ENCODE data around the gene TTF1. TPM values are rescaled to one million over a fixed set of nuclear protein-coding genes. Genes with fewer than 3 reads are reported as not detected.
"Not testable (repeated sequence)": the region's sequence is repeated elsewhere in the genome, so short reads cannot be mapped to it uniquely, and the experiment has no call there.

Gene TTF1
- total RNA-seq, 1 donor from 2014 or later: 8.9 TPM

DNA sequence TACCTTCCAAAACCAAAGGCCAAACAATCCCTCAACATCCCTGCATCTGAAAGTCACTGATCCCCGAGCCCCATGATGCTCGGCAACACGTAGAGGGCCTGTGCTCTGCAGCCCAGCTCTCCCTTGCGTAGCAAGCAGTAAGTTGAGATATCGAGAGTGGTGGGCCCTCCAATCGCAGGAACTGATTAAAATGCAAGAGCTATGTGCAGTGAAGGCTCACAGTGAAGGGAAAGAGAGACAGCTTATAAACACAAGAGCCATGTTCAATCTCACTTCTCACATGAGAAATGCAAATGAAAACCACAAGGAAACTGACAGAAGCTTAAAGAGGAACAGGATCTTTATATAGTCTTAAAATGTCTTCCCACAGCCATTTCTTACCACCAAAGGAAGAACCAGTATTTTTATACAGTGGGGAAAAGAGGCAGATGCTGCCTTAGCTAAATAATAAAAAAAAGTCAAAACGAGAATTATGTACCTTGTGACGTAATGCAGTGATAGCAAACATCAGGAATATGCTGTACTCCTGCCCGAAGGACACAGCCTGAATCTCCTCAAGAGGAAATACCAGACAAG is 24.6 kb downstream of the TTF1 start:
- Mint-ChIP-seq H3K27ac (ENCODE audit: unreplicated experiment) (no peak overlapping the region), H3K27me3 (ENCODE audit: low read depth) (no peaks in the 10 kb centered on the region), H3K36me3 (ENCODE audit: low read depth) (peaks cover 21% of the 10 kb centered on the region)

DNA sequence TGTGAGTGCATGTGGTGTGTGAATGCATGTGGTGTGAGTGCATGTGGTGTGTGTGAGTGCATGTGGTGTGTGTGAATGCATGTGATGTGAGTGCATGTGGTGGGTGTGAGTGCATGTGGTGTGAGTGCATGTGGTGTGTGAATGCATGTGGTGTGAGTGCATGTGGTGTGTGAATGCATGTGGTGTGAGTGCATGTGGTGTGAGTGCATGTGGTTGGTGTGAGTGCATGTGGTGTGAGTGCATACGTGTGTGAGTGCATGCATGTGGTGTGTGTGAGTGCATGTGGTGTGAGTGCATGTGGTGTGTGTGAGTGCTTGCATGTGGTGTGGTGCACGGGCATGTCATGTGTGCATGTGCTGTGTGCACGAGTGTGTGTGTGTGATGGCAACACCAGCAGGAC is 28.2 kb downstream of the TTF1 start:
- not testable (repeated sequence) for H3K27ac Mint-ChIP-seq (ENCODE audit: unreplicated experiment); H3K27me3 Mint-ChIP-seq (ENCODE audit: low read depth); DNase-seq (ENCODE audit: low spot score); H3K9me3 Mint-ChIP-seq (ENCODE audit: low read depth); H3K4me1 Mint-ChIP-seq (ENCODE audit: low read depth); H3K4me3 Mint-ChIP-seq (ENCODE audit: unreplicated experiment)
- H3K36me3 Mint-ChIP-seq (ENCODE audit: low read depth): peaks cover 12% of the 10 kb centered on the region

More for the DNA sequence above, 24.6 kb downstream of the TTF1 start:
- Mint-ChIP-seq H3K9me3 (ENCODE audit: low read depth) (no peaks in the 10 kb centered on the region), H3K4me1 (ENCODE audit: low read depth) (no peaks in the 10 kb centered on the region), H3K4me3 (ENCODE audit: unreplicated experiment) (no peak overlapping the region)
- DNase-seq (ENCODE audit: low spot score): no peak
- TF ChIP-seq, protein P1, sequence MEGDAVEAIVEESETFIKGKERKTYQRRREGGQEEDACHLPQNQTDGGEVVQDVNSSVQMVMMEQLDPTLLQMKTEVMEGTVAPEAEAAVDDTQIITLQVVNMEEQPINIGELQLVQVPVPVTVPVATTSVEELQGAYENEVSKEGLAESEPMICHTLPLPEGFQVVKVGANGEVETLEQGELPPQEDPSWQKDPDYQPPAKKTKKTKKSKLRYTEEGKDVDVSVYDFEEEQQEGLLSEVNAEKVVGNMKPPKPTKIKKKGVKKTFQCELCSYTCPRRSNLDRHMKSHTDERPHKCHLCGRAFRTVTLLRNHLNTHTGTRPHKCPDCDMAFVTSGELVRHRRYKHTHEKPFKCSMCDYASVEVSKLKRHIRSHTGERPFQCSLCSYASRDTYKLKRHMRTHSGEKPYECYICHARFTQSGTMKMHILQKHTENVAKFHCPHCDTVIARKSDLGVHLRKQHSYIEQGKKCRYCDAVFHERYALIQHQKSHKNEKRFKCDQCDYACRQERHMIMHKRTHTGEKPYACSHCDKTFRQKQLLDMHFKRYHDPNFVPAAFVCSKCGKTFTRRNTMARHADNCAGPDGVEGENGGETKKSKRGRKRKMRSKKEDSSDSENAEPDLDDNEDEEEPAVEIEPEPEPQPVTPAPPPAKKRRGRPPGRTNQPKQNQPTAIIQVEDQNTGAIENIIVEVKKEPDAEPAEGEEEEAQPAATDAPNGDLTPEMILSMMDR (IDR thresholded peaks at IDR 0.05): no peak

DNA sequence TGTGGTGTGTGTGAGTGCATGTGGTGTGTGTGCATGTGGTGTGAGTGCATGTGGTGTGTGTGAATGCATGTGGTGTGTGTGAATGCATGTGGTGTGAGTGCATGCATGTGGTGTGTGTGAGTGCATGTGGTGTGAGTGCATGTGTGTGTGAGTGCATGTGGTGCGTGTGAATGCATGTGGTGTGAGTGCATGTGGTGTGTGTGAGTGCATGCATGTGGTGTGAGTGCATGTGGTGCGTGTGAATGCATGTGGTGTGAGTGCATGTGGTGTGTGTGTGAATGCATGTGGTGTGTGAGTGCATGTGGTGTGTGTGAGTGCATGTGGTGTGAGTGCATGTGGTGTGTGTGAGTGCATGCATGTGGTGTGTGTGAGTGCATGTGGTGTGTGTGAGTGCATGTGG is 28.9 kb downstream of the TTF1 start:
- not testable (repeated sequence) for DNase-seq (ENCODE audit: low spot score); H3K9me3 Mint-ChIP-seq (ENCODE audit: low read depth); H3K27me3 Mint-ChIP-seq (ENCODE audit: low read depth); H3K4me1 Mint-ChIP-seq (ENCODE audit: low read depth); H3K4me3 Mint-ChIP-seq (ENCODE audit: unreplicated experiment); H3K36me3 Mint-ChIP-seq (ENCODE audit: low read depth); H3K27ac Mint-ChIP-seq (ENCODE audit: unreplicated experiment)

DNA sequence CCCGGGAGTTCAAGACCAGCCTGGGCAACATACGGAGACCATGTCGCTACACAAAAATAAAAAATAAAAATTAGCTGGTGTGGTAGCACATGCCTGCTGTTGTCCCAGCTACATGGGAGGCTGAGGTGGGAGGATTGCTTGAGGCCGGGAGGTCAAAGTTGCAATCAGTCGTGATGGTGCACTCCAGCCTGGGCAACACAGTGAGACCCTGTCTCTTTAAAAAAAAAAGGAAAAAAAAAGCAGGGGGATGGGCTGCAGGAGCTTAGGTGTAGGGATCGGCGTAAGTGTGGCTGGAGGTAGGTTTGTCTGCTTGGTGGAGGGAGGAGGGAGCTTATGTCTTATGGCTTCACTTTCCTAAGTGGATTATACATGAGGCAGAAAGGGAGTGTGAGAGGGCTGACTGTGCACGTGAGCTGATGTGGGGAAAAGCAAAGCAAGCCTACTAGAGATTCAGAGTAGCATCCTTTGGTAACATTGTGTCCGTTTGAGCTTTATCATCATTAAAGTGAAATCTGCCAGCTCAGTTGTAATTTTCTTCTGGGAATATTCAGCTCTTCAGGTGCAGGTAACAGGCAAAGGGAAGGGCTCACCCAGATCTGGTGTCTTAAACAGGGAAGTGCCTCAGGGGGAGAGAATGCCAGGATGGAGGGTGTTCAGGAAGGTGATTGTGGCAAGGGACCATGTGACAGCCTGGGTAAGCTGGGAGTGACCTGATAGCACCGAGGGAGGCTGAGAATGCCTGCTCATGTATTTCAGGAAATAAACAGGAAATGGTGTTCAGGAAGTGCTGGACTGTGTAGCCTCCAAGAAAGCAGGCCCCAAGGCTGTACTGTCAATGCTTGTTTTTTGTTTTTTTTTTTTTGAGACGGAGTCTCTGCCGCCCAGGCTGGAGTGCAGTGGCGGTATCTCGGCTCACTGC is 34.2 kb downstream of the TTF1 start:
- H3K27ac Mint-ChIP-seq (ENCODE audit: unreplicated experiment): no peak overlapping the region
- no peaks in the 10 kb centered on the region for H3K9me3 Mint-ChIP-seq (ENCODE audit: low read depth)

DNA sequence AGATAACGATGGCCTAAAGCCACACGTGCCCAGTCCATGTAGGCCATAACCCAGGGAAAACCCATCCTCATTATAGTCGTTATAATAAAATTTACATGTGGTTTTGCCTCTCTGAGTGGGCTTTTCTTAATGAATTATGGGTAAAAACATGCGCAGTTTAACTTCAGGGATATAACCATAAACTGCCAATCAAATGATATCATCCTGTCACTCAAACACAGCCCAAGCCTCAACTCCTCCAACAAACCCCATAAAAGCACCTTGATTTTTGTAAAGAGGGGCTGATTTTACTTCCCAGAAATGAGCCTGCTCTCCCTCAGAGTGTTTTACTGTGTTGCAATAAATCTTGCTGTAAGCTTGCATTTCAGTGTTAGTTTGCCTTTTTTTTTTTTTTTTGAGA is 36.0 kb downstream of the TTF1 start:
- Mint-ChIP-seq H3K27me3 (ENCODE audit: low read depth) (no peaks in the 10 kb centered on the region), H3K27ac (ENCODE audit: unreplicated experiment) (no peak overlapping the region), H3K4me1 (ENCODE audit: low read depth) (peaks cover 3% of the 10 kb centered on the region), H3K4me3 (ENCODE audit: unreplicated experiment) (no peak overlapping the region), H3K9me3 (ENCODE audit: low read depth) (no peaks in the 10 kb centered on the region), H3K36me3 (ENCODE audit: low read depth) (peaks cover 2% of the 10 kb centered on the region)
- TF ChIP-seq, protein P1 (IDR thresholded peaks at IDR 0.05): no peak
- no peak for DNase-seq (ENCODE audit: low spot score)

More for the DNA sequence above, 34.2 kb downstream of the TTF1 start:
- Mint-ChIP-seq H3K4me3 (ENCODE audit: unreplicated experiment) (no peak overlapping the region), H3K4me1 (ENCODE audit: low read depth) (peaks cover 3% of the 10 kb centered on the region), H3K27me3 (ENCODE audit: low read depth) (no peaks in the 10 kb centered on the region), H3K36me3 (ENCODE audit: low read depth) (peaks cover 6% of the 10 kb centered on the region)
- TF ChIP-seq, protein P1 (IDR thresholded peaks at IDR 0.05): no peak
- DNase-seq (ENCODE audit: low spot score): no peak

DNA sequence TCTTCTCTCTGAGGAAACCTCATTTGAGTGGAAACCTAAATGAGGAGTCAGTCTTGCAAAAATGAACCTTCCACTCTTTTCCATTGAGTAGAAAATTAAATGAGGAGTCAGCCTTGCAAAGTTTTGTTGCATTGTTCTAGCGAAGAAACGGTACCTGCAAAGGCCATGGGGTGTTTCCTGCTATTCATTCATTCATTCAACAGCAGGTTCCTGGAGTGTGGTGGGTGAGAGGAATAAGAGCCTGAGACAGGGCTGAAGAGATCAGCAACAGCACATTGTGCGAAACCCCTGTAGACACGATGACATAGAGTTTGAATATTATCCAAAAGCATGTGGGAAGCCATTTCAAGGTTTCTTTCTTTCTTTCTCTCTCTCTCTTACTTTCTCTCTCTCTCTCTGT is 37.2 kb downstream of the TTF1 start:
- TF ChIP-seq, protein P1 (IDR thresholded peaks at IDR 0.05): no peak
- no peak overlapping the region for H3K27ac Mint-ChIP-seq (ENCODE audit: unreplicated experiment)
- H3K4me1 Mint-ChIP-seq (ENCODE audit: low read depth): peaks cover 3% of the 10 kb centered on the region
- no peak for DNase-seq (ENCODE audit: low spot score)
- no peak overlapping the region for H3K4me3 Mint-ChIP-seq (ENCODE audit: unreplicated experiment)
- H3K9me3 Mint-ChIP-seq (ENCODE audit: low read depth): no peaks in the 10 kb centered on the region
- H3K36me3 Mint-ChIP-seq (ENCODE audit: low read depth): peaks cover 2% of the 10 kb centered on the region
- no peaks in the 10 kb centered on the region for H3K27me3 Mint-ChIP-seq (ENCODE audit: low read depth)

All from chondrocyte (in vitro differentiated cells).